ENCODE measurements around the gene SMARCC2. TPM values are rescaled to one million over a fixed set of nuclear protein-coding genes. Genes with fewer than 3 reads are reported as not detected.

SMARCC2 gene
- total and polyA plus RNA-seq, 9 of the 15 experiments (the other 6 are each of a cell fraction or from before 2014, with no cell fraction given) = 11.9 to 86.0 (median 36.6) TPM

DNA sequence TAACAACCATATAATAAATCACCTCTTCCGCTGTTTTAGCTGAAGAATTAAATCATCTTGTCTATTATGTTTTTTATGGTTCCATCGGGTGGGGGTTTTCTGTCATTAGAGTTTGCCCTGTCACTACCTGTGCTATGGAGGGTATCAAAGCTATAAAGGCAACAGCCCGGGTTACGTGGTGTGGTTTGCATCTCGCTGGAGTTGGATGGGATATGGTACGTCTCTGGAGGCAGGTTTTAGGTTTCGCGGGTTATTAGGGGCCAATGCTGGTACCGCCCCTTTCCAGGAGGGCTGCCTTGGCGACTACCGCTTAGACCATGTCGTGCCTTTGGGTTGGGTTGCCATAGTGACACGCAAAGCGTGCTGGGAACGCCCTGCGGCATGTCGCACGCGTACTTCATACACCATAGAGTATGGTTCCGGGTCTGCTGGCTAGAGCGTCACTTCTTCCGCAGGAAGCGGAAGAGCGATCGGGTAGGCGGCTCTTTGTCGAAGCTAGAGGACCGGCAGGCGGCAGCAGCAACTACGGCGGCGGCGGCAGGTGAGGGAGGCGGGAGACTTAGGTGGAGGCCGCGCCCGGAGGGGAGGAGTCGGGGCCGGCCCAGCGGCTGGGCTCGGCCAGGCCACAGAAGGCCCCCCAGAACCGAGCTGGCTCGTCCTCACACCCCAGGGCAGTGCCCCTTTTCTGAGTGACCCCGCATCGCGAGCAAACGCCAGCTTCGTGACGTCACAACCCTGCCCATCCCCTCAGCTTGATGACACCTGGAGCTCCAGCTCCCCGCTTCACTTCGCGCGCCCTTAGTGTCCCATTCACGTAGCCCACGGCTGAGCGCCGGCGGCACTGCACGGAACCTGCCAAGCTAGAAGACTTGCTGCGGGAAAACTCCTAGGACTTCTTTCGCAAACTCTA, 71.2 kb downstream of the SMARCC2 start, which contains the start of gene ZC3H10 (continued):
- no peak for TF ChIP-seq NR0B1 (IDR thresholded peaks at IDR 0.05; ENCODE audit: partially characterized antibody)
- no peak for TF ChIP-seq NFE2L1 (tag; IDR thresholded peaks at IDR 0.05; ENCODE audit: borderline replicate concordance, low read depth)
- TF ChIP-seq, protein P1, sequence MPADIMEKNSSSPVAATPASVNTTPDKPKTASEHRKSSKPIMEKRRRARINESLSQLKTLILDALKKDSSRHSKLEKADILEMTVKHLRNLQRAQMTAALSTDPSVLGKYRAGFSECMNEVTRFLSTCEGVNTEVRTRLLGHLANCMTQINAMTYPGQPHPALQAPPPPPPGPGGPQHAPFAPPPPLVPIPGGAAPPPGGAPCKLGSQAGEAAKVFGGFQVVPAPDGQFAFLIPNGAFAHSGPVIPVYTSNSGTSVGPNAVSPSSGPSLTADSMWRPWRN (IDR thresholded peaks at IDR 0.05; ENCODE audit: low read depth) = no peak
- TF ChIP-seq, protein P2, sequence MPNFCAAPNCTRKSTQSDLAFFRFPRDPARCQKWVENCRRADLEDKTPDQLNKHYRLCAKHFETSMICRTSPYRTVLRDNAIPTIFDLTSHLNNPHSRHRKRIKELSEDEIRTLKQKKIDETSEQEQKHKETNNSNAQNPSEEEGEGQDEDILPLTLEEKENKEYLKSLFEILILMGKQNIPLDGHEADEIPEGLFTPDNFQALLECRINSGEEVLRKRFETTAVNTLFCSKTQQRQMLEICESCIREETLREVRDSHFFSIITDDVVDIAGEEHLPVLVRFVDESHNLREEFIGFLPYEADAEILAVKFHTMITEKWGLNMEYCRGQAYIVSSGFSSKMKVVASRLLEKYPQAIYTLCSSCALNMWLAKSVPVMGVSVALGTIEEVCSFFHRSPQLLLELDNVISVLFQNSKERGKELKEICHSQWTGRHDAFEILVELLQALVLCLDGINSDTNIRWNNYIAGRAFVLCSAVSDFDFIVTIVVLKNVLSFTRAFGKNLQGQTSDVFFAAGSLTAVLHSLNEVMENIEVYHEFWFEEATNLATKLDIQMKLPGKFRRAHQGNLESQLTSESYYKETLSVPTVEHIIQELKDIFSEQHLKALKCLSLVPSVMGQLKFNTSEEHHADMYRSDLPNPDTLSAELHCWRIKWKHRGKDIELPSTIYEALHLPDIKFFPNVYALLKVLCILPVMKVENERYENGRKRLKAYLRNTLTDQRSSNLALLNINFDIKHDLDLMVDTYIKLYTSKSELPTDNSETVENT (CRISPR knock-in tag; IDR thresholded peaks at IDR 0.05) = peak; percentile 82
- TF ChIP-seq, protein P3, sequence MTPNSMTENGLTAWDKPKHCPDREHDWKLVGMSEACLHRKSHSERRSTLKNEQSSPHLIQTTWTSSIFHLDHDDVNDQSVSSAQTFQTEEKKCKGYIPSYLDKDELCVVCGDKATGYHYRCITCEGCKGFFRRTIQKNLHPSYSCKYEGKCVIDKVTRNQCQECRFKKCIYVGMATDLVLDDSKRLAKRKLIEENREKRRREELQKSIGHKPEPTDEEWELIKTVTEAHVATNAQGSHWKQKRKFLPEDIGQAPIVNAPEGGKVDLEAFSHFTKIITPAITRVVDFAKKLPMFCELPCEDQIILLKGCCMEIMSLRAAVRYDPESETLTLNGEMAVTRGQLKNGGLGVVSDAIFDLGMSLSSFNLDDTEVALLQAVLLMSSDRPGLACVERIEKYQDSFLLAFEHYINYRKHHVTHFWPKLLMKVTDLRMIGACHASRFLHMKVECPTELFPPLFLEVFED (CRISPR knock-in tag; conservative IDR thresholded peaks at IDR 0.05) = peak; percentile 99
- TF ChIP-seq RBM22 (IDR thresholded peaks at IDR 0.05; ENCODE audit: low read depth, low read length, poor library complexity, severe bottlenecking) = peak; percentile 96
- TF ChIP-seq XRCC4 (IDR thresholded peaks at IDR 0.05; ENCODE audit: extremely low read depth, insufficient read depth, insufficient read length) = no peak
- peak in 1 of 2 experiments; percentile 67; a peak in 1 of 4 replicates for TF ChIP-seq MLX (CRISPR knock-in tag; conservative IDR thresholded peaks at IDR 0.05)
- TF ChIP-seq ZFP1 (CRISPR knock-in tag; IDR thresholded peaks at IDR 0.05) = no peak
- peak; percentile 49; the same call in 1 of the 2 replicates for TF ChIP-seq ZNF717 (CRISPR knock-in tag; IDR thresholded peaks at IDR 0.05)
- no peak for TF ChIP-seq ZNF121 (CRISPR knock-in tag; conservative IDR thresholded peaks at IDR 0.05)
- TF ChIP-seq DDX20 (tag; IDR thresholded peaks at IDR 0.05; ENCODE audit: low read depth) = no peak
- TF ChIP-seq ZNF764 (CRISPR knock-in tag; IDR thresholded peaks at IDR 0.05; ENCODE audit: low read depth) = peak; percentile 90; the same call in 1 of the 2 replicates
- no peak for TF ChIP-seq USF2 (CRISPR knock-in tag; IDR thresholded peaks at IDR 0.05)
- TF ChIP-seq IRF9 (tag; IDR thresholded peaks at IDR 0.05) = no peak
- no peak for TF ChIP-seq RBM25 (IDR thresholded peaks at IDR 0.05; ENCODE audit: low read depth, low read length, severe bottlenecking)

Data from K562 (cell line).